CD4-positive, alpha-beta T cell treated with Interleukin-12 subunit alpha and Interleukin-12 subunit beta, for 1 hour (primary cell): ENCODE results near the gene PTPRM.

Experiments
- DNase-seq: peaks from one replicate; pipeline ENCODE4 v3.0.0-alpha.2; 2020

PTPRM gene

DNA sequence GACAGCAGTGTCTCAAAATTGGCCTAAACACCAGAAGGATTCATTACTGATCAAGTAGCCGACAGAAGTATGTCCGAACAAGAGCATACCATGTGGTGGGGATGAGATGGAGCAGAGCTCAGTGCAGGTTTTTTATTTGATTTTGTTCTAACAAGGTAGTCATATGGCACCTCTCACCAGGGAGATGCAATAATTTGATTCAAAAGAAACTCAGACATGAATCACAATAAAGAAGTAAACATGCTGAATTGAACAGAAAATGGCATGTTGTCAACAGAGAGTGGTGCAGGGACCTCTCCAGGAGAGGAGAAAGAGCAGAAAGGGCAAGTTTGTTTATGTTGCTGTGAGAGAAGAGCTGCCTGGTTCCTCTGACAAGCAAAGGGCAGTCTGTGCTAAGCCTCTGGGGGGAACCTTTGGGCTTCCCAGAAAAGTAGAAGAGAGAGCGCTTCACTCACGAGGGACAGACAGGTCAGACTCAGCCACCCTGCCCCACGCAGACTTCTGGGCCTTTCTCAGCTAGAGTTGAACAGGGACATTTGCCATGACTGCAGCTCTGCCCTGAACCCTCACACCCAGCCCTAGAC, 690.8 kb downstream of the PTPRM start:
- no peak for DNase-seq

DNA sequence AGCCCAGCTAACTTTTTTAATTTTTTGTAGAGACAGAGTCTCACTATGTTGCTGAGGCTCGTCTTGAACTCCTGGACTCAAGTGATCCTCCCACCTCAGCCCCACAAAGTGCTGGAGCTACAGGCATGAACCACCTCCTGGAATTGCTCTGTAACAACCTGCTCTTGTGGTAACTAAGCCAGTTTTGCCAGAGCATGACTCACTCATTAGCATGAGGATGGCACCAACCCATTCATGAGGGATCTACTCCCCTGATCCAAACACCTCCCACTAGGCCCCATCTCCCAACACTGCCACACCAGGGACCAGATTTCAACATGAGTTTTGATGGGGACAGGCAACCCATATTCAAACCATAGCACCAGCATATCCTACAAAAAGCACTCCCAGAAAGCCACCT, 693.2 kb downstream of the PTPRM start:
- DNase-seq: no peak

DNA sequence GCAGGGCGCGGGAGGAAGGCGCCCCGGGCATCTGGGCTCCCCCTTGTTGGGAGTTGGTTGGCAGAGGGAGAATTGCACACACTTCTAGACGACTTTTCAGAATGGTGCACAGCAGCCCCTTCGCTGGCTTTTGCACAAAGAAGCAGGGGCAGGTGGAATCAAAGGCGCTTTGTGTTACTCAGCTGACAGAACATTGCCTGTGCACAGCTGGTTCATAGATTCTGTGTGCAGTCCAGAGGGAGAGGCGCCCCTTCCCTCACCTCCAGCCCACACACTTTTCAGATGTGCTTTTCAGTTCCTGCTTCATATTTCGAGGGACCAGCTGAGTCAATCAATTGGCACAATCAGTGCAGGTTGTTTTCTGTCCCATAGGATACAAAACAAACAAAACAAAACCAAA, 693.7 kb downstream of the PTPRM start:
- no peak for DNase-seq

GRCh38 chr18:8261651-8262091, 694.6 kb downstream of the PTPRM start:
- no peak for DNase-seq

- DNase-seq: no peak
Measured at GRCh38 chr18:8262221-8262620, 695.1 kb downstream of the PTPRM start.

- DNase-seq: no peak
Measured at GRCh38 chr18:8264116-8264515, 697.0 kb downstream of the PTPRM start.

DNA sequence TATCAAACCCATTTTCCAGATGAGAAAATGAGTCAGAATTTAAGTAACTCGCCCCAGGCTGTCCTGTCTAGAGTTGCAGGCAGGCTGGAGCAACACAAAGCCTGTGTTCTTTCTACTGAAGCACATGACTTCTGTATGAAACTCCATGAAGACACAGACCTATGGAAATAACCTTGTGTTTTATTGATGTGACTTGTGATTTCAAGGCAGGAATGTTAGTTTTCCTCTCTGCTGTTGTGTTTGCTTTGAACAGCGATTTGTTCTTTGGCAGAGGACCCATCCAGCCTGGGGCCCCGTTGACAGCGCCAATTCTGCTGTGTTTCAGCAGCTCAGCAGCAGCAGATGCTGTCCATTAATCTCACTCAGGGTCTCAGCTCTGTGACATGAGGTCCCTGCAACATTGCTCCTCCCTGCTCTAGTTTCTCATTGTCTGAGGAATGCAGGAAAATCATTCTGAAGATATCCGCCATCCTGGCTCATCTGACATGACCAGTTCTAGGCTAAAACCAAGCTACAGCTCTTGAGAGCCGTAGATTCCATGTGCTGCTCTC, 697.8 kb downstream of the PTPRM start:
- no peak for DNase-seq

DNA sequence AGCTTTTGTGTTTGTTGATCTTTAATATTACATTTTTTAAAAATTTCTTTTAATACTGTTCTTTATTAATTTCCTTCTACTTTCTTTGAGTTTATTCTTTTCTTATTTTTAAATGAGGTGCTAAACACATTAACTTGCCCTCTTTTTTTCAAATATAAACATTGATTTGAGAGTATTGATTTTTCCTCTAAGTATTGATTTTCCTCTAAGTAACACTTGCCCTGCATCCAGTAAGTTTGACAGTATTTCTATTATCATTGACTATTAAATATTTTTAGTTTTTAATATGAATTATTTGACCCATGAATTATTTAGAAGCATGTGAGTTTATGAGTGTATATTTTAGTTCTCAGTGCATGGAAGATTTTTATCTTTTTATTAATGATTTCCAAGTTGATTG, 705.1 kb downstream of the PTPRM start:
- DNase-seq: no peak

GRCh38 chr18:8274370-8274769, 707.3 kb downstream of the PTPRM start:
- no peak for DNase-seq

DNA sequence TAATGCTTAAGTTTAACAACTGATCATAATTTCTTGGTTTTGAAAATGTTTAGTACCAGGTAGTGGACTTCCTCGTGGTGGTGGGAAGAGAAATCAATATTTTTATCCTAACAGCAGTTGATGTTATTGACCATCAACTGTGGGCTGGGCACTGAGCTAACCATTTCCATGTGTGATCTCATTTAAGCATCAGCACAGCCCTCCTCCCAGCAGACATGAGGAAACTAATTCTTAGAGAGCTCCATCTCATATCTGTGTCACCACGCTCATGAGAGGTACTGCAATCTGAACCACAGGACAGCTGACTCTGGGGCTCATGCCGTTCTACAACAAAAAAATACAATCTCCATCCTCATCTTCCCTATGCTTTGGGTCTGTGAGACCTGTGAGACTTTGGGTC, 709.3 kb downstream of the PTPRM start:
- DNase-seq: no peak

DNA sequence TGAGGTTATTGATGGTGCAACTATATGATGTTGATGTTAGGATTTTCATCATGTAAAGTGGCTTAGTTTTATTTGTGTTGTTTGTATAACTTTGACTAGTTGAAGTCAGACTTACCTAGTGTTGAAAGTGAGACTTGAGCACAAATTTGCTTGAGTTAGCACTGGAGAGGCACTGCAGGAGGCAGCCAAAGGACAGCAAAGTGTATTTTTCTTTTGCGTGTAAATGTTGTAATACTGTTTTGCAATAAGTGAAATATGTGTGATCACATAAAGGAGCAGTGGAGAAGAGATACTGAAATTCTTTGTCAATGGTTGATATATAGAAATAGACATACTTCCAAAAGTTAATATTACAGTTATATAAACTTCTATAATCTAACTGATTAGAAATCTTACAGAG, 710.2 kb downstream of the PTPRM start:
- DNase-seq: no peak

DNA sequence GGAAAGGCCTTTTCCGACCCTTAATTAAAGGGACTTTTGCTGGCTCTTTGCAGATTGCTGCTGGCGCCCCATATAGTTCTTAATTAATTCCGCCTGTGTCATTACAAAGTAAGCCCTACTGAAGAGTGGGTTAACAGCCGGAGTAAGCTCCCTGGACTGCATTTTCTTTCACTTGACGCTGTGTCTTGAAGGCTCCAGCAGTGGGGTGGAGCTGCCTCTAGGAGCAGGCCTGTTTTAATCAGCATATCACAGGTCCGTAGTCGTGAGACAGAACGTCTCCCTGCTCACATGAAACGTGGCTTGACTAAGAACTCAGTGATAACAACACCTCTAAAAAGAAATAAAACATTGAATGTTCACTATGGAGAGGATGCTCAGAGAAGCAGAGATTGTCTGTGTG, 712.2 kb downstream of the PTPRM start:
- no peak for DNase-seq

DNA sequence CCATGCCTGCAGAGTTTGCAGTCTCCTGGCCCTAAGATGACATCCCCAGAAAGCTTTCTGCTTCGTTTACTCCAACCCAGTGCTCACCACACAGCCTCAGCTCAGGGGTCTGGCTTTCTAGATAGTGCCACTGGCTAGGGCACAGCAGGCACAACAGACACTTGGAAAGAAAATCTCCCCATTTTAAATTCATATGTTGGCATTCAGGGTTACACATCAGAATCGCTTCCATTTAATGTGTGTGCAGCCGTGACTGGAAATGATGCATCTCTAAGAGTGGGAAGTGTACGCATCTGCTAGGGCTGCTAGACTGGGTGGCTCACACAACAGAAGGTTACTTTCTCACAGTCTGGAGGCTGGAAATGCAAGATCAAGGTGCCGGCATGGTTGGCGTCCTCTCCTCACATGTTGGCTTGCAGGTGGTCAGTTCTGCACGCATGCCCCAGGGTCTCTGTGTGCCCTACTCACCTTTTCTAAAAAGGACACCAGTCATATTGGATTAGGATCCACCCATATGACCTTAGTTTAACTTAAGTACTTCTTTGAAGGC, 712.7 kb downstream of the PTPRM start:
- DNase-seq: no peak

DNA sequence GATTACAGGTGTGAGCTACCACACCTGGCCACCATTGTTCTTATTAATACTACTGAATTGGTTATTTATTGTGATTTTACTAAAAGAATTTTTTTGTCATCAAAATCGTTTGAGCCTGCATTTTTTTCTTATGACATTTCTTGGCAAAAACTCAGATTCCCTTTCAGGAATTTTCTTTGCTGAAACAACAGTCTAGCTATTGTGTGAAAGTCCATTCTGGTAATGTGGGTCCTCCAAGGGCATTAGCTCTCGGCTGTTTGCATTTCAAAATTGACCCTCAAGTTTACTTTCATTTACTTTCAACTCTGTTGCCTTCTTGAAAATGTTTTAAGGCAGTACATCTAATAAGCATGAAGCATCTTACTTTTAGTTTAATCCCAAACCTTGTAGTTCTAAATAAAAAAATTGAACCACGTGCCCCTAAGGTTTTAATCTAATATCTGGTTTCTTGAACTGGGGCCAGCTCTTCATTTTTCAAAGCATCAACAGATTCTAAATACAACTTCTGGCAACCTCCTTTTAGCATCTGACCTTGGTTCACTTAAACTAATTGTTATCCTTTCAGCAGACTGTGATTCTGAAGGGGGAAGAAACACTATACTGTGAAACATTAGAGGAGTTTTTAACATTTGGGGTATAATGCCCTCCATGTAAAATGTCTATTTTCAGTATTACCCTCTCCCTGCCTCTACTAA, 716.9 kb downstream of the PTPRM start:
- no peak for DNase-seq

GRCh38 chr18:8286303-8286702, 719.2 kb downstream of the PTPRM start:
- no peak for DNase-seq

- no peak for DNase-seq
Measured at GRCh38 chr18:8287196-8287885, 720.2 kb downstream of the PTPRM start.

- DNase-seq: no peak
Measured at GRCh38 chr18:8288472-8289195, 721.5 kb downstream of the PTPRM start.

- DNase-seq: no peak
Measured at GRCh38 chr18:8290435-8290834, 723.3 kb downstream of the PTPRM start.

GRCh38 chr18:8290913-8291312, 723.8 kb downstream of the PTPRM start:
- DNase-seq: no peak

GRCh38 chr18:8293184-8293583, 726.1 kb downstream of the PTPRM start:
- DNase-seq: no peak

DNA sequence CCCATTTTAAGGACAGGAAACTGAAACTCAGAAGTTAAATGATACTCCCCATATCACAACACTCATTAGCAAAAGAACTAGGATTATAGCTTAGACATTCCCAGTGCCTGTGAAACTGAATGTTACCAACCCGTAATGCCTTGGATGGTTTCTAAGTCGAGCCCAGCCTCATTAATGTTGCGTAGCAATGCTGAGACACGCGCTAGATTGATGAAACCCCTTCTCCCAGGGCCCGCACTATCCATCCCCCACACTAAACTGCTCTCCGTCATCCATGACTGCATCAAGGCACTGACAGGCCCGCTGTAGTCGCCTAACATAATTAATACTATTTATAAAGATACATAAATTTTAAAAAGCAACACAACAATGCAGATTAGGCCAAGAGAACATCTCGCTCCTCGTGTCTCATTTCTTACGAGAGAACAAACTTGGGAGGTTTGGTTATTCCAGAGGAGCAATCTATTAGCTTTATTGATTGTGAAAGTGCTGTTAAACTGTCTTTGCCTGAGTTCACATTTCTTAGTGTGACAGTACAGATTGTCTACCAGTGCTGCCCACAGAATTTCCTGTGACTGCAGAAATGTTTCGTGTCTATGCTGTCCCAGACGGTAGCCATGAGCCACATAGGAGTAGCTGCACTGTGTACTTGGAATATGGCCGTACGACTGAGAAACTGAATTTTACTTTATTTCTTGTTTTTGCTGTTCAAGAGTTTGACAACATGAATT, 729.9 kb downstream of the PTPRM start:
- DNase-seq: no peak

DNA sequence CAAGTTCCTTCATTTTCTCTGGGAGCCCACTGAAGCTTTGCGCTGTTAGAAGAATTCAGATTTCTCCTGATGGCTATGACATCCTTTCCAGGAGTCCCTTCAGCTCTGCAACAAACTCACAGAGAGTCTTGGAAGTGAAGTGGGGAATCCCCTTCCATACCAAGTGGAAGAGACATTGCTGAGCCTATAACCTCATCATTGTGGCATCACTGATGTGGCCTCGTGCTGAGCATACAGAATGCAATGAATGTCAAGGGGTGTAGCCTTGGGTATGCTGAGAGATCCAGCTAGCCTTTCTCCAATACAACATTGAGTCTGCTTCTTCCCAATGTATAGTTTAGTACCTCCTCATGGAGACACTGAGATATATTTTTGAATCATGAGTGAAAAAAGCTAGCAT, 731.1 kb downstream of the PTPRM start:
- DNase-seq: no peak
